ENCODE results near the gene METTL26.
A peak's percentile ranks its signal among the peaks of the same experiment; 100 is the strongest.

Gene METTL26

GRCh38 chr16:641326-642188 lies 5.5 kb upstream of the METTL26 start, which contains the start of gene MCRIP2:
MCRIP2 (plus strand) TSS chr16:641828; CDS start chr16:641992, 164 bp downstream.
- DNase-seq, result peak in 52 of 56 donors; percentile 11 to 86 (median 63)

- DNase-seq, result no peak
Observed at GRCh38 chr16:640614-641013, 4.5 kb upstream of the METTL26 start.

- DNase-seq, result no peak
Observed at GRCh38 chr16:638836-639235, 2.7 kb upstream of the METTL26 start.

GRCh38 chr16:638034-638543 lies 2.0 kb upstream of the METTL26 start:
- DNase-seq, result no peak

GRCh38 chr16:637081-638018 lies 1.2 kb upstream of the METTL26 start:
- peak in 47 of 56 donors; percentile 29 to 99 (median 95) for DNase-seq

GRCh38 chr16:635573-636205 lies 416 bp downstream of the METTL26 start:
- peak in 3 of 56 donors; percentile 15 to 52 (median 20) for DNase-seq

- DNase-seq, result no peak
Observed at GRCh38 chr16:634996-635395, 1.1 kb downstream of the METTL26 start.

GRCh38 chr16:634051-634670 lies 1.9 kb downstream of the METTL26 start:
- no peak for DNase-seq

GRCh38 chr16:633336-634050 lies 2.6 kb downstream of the METTL26 start:
- DNase-seq, result no peak

- no peak for DNase-seq
Observed at GRCh38 chr16:632486-633335, 3.4 kb downstream of the METTL26 start.

- DNase-seq, result no peak
Observed at GRCh38 chr16:631808-632358, 4.2 kb downstream of the METTL26 start.

- no peak for DNase-seq
Observed at GRCh38 chr16:630815-631405, 5.2 kb downstream of the METTL26 start, which contains the start of gene WFIKKN1. WFIKKN1 (plus strand) TSS chr16:630985; CDS start chr16:631254, 269 bp downstream.

GRCh38 chr16:630249-630814 lies 5.8 kb downstream of the METTL26 start:
- no peak for DNase-seq

- DNase-seq, result no peak
Observed at GRCh38 chr16:629833-630248, 6.3 kb downstream of the METTL26 start.

- DNase-seq, result no peak
Observed at GRCh38 chr16:629185-629832, 6.8 kb downstream of the METTL26 start.

- no peak for DNase-seq
Observed at GRCh38 chr16:628321-629061, 7.6 kb downstream of the METTL26 start.
